IMR-90 (cell line): Measurements from ENCODE around the gene ERC2. TPM values are rescaled to one million over a fixed set of nuclear protein-coding genes. Genes with fewer than 3 reads are reported as not detected.

Experiments used
- ATAC-seq: fragments of 200-7000 bp; cut with Tn5 transposase; 2 replicates; pipeline ENCODE4 v1.9.1; 2020; ENCODE audit warnings: low read depth, mild to moderate bottlenecking, moderate library complexity
- BruUV-seq: library from RNA; stranded (reverse); fragments of 400-500 nt; replicated peaks from 2 replicates; lab custom pipeline; 2021; lab: Mats Ljungman, UMichigan
- CTCF ChIA-PET: fragments of 300-600 bp; formaldehyde crosslinking; extraction: SDS; loops from one replicate; lab custom pipeline; 2021; ENCODE audit warnings: antibody characterized with exemption; lab: Yijun Ruan, JAX
- POLR2A ChIA-PET: fragments of 300-600 bp; sonication (Branson Sonifier 250); formaldehyde crosslinking; loops from one replicate; lab custom pipeline; 2022; ENCODE audit warnings: antibody characterized with exemption; ENCODE audit not compliant: unreplicated experiment; lab: Charles Lee
- DNase-seq: peaks from one replicate; pipeline ENCODE4 v3.0.0; 2013
- H2AFZ ChIP-seq: replicated peaks from 2 replicates; pipeline ENCODE3; 2013; ENCODE audit warnings: low read length, mild to moderate bottlenecking; ENCODE audit not compliant: poor library complexity
- H2AK5ac ChIP-seq: 2 replicates; pipeline ENCODE4 v1.6.1; 2013; ENCODE audit warnings: low read depth, low read length, inconsistent platforms
- H2AK9ac ChIP-seq: replicated peaks from 2 replicates; pipeline ENCODE3; 2013; ENCODE audit warnings: mild to moderate bottlenecking, low read depth, low read length, moderate library complexity; ENCODE audit not compliant: poor library complexity
- H2BK120ac ChIP-seq: 2 replicates; pipeline ENCODE4 v1.6.1; 2013; ENCODE audit warnings: low read depth, low read length, inconsistent platforms
- H2BK15ac ChIP-seq: 3 replicates; pipeline ENCODE4 v1.6.1; 2013; ENCODE audit warnings: low read depth, low read length, inconsistent platforms
- H2BK20ac ChIP-seq: 2 replicates; pipeline ENCODE4 v1.6.1; 2013; ENCODE audit warnings: low read depth, mild to moderate bottlenecking, inconsistent platforms, low read length, moderate library complexity
- H2BK5ac ChIP-seq: 2 replicates; pipeline ENCODE4 v1.6.1; 2013; ENCODE audit warnings: mild to moderate bottlenecking, low read depth, low read length, inconsistent platforms; ENCODE audit not compliant: poor library complexity, severe bottlenecking
- H3K14ac ChIP-seq: replicated peaks from 2 replicates; pipeline ENCODE4 v1.6.1; 2013; ENCODE audit warnings: low read depth, low read length, inconsistent platforms
- H3K18ac ChIP-seq: 2 replicates; pipeline ENCODE4 v1.6.1; 2013; ENCODE audit warnings: low read depth, low read length, control low read depth
- H3K23ac ChIP-seq: 2 replicates; pipeline ENCODE4 v1.6.1; 2013; ENCODE audit warnings: low read depth, low read length, inconsistent platforms
- H3K27ac ChIP-seq: 2 replicates; pipeline ENCODE4 v1.5.1; 2013; ENCODE audit warnings: mild to moderate bottlenecking, control low read depth, low read length; ENCODE audit not compliant: insufficient read depth
- H3K27me3 ChIP-seq: 2 replicates; pipeline ENCODE4 v1.6.1; 2013; ENCODE audit warnings: low read length; ENCODE audit not compliant: control insufficient read depth, insufficient read depth
- H3K36me3 ChIP-seq: 2 replicates; pipeline ENCODE4 v1.6.1; 2013; ENCODE audit warnings: low read length, mixed read lengths; ENCODE audit not compliant: control insufficient read depth, insufficient read depth
- H3K4ac ChIP-seq: 2 replicates; pipeline ENCODE4 v1.6.1; 2013; ENCODE audit warnings: low read depth, low read length, inconsistent platforms
- H3K4me1 ChIP-seq: 2 replicates; pipeline ENCODE4 v1.6.1; 2013; ENCODE audit warnings: low read length, mixed read lengths; ENCODE audit not compliant: control insufficient read depth, insufficient read depth
- H3K4me2 ChIP-seq: 2 replicates; pipeline ENCODE4 v1.6.1; 2013; ENCODE audit warnings: low read depth, mild to moderate bottlenecking, control low read depth, low read length, moderate library complexity
- H3K4me3 ChIP-seq: 2 replicates; pipeline ENCODE4 v1.5.1; 2013; ENCODE audit warnings: low read depth, mild to moderate bottlenecking, control low read depth, low read length, moderate library complexity; ENCODE audit not compliant: insufficient read depth
- H3K56ac ChIP-seq: 2 replicates; pipeline ENCODE4 v1.6.1; 2013; ENCODE audit warnings: low read length, inconsistent platforms; ENCODE audit not compliant: insufficient read depth; ENCODE audit errors: extremely low read depth
- H3K79me1 ChIP-seq, 2 experiments: 2 replicates each; pipeline ENCODE4 v1.6.1; 2013; ENCODE audit warnings: low read length in 2 of 2, inconsistent platforms in 1 of 2, low read depth in 1 of 2
- H3K9ac ChIP-seq: 2 replicates; pipeline ENCODE4 v1.6.1; 2013; ENCODE audit warnings: low read depth, low read length, control low read depth
- H3K9me1 ChIP-seq: 2 replicates; pipeline ENCODE4 v1.6.1; 2013; ENCODE audit warnings: low read length, inconsistent platforms; ENCODE audit not compliant: insufficient read depth
- H3K9me3 ChIP-seq: 2 replicates; pipeline ENCODE4 v1.6.1; 2013; ENCODE audit warnings: low read length; ENCODE audit not compliant: control insufficient read depth, insufficient read depth
- H4K20me1 ChIP-seq: 2 replicates; pipeline ENCODE4 v1.6.1; 2013; ENCODE audit warnings: low read length, inconsistent platforms; ENCODE audit not compliant: insufficient read depth
- H4K5ac ChIP-seq: 2 replicates; pipeline ENCODE4 v1.6.1; 2013; ENCODE audit warnings: mild to moderate bottlenecking, low read depth, low read length, control low read depth
- H4K8ac ChIP-seq, 2 experiments: 2 replicates each; pipeline ENCODE4 v1.6.1; 2013; ENCODE audit warnings: low read depth in 2 of 2, low read length in 2 of 2, control low read depth in 1 of 2, inconsistent platforms in 1 of 2
- H4K91ac ChIP-seq: 2 replicates; pipeline ENCODE4 v1.6.1; 2013; ENCODE audit warnings: low read depth, low read length, inconsistent platforms; ENCODE audit not compliant: insufficient read depth
- CEBPB ChIP-seq: IDR thresholded peaks from 2 replicates; pipeline ENCODE4 v1.6.1; 2012; ENCODE audit warnings: low read depth, low read length, improper control_type of control experiment
- ELK1 ChIP-seq: fragments of 150-350 bp; IDR thresholded peaks from 2 replicates; pipeline ENCODE4 v1.6.1; 2016; ENCODE audit warnings: low read depth, mild to moderate bottlenecking, low read length, moderate library complexity, borderline replicate concordance
- FOS ChIP-seq: fragments of 150-350 bp; IDR thresholded peaks from 2 replicates; pipeline ENCODE4 v1.6.1; 2016; ENCODE audit warnings: low read depth, low read length
- NFE2L2 ChIP-seq: fragments of 150-350 bp; IDR thresholded peaks from 2 replicates; pipeline ENCODE4 v1.6.1; 2016; ENCODE audit warnings: low read depth, mild to moderate bottlenecking, low read length
- POLR2A ChIP-seq: IDR thresholded peaks from 2 replicates; pipeline ENCODE4 v1.6.1; 2012; ENCODE audit warnings: mild to moderate bottlenecking, low read depth, low read length
- RAD21 ChIP-seq: IDR thresholded peaks from 2 replicates; pipeline ENCODE4 v1.6.1; 2012; ENCODE audit warnings: low read length, improper control_type of control experiment
- RFX5 ChIP-seq: IDR thresholded peaks from 2 replicates; pipeline ENCODE4 v1.8.0; 2012; ENCODE audit warnings: low read depth, mild to moderate bottlenecking, low read length, moderate library complexity
- USF2 ChIP-seq: fragments of 150-350 bp; IDR thresholded peaks from 2 replicates; pipeline ENCODE4 v1.6.1; 2017; ENCODE audit warnings: mild to moderate bottlenecking, antibody characterized with exemption, low read length, low read depth
- WGBS, 2 experiments: methylation state at CpG; one replicate each; pipeline versions ENCODE4 v1.1.5 to v1.1.7; 2013; ENCODE audit warnings: missing lambda C conversion rate in 2 of 2; ENCODE audit not compliant: insufficient read length in 1 of 2; ENCODE audit errors: extremely low coverage in 2 of 2; 5-methylcytosine and 5-hydroxymethylcytosine counted together
- dilution Hi-C: fragments of 300-500 bp; cut with HindIII; formaldehyde crosslinking; loops from one replicate; pipeline ENCODE4 v1.14.3; 2018; ENCODE audit warnings: low sequenced_read_pairs; ENCODE audit not compliant: unreplicated experiment
- in situ Hi-C: fragments of 300-500 bp; cut with MboI; formaldehyde crosslinking; loops from 3 replicates; pipeline ENCODE4 v1.14.3; 2019; ENCODE audit warnings: low sequenced_read_pairs, inconsistent platforms, mixed read lengths
- intact Hi-C: fragments of 100-400 bp; cut with micrococcal nuclease; formaldehyde crosslinking; loops from 2 replicates; pipeline ENCODE4 v1.10.0; 2022
- polyA plus RNA-seq, 3 experiments: library from polyadenylated mRNA; depleted of rRNA; stranded (reverse); fragments of >200 nt; gene quantifications; 2 replicates each; pipeline ENCODE4 v1.2.3, GENCODE V29; 2012; ENCODE audit warnings: low replicate concordance in 1 of 3
- total RNA-seq: library from RNA; depleted of rRNA; stranded (reverse); fragments of >200 nt; gene quantifications from 2 replicates; pipeline ENCODE4 v1.2.3, GENCODE V29; 2012

Gene ERC2
- total and polyA plus RNA-seq, 2 of the 4 experiments (the other 2 are of a cell fraction), result 0.17 to 0.18 TPM

- ATAC-seq, result peak; percentile 14
- H2BK120ac ChIP-seq, result peak overlapping the region; percentile 70
- 0 out of 2 replicates have a peak overlapping the region, but pooled peaks have one; percentile 5 for H3K14ac ChIP-seq
- no peak overlapping the region for H3K56ac ChIP-seq
- H2AK5ac ChIP-seq, result peak overlapping the region; percentile 69
- H4K8ac ChIP-seq, result peak overlapping the region in 1 of 2 experiments; percentile 40; a peak in 1 of 4 replicates
- ChIA-PET CTCF (no interaction called here), POLR2A (no interaction called here)
- no peaks in the 10 kb centered on the region for H3K9me3 ChIP-seq
- H3K36me3 ChIP-seq, result no peaks in the 10 kb centered on the region
- DNase-seq, result peak; percentile 43
- H3K4ac ChIP-seq, result peak overlapping the region; percentile 47; the same call in 1 of the 2 replicates
- intact Hi-C loops, result no loop called here
- no peaks in the 10 kb centered on the region for H4K20me1 ChIP-seq
- no peak overlapping the region for H3K4me3 ChIP-seq
- no peak overlapping the region for H4K5ac ChIP-seq
- H2AK9ac ChIP-seq, result no peak overlapping the region
- no peak overlapping the region; the same call in 1 of the 2 replicates for H4K91ac ChIP-seq
- H3K4me1 ChIP-seq, result peaks cover 1% of the 10 kb centered on the region; the same call in 1 of the 2 replicates
- BruUV-seq, result no TSS peak
- no peak overlapping the region for H2AFZ ChIP-seq
- peak overlapping the region; percentile 31 for H2BK5ac ChIP-seq
- H2BK20ac ChIP-seq, result peak overlapping the region; percentile 66; the same call in 1 of the 2 replicates
- WGBS, 2 experiments, result no CpG with 5 or more reads among the region's 4 CpGs
- TF ChIP-seq FOS (no peak), CEBPB (no peak), ELK1 (no peak), POLR2A (no peak), NFE2L2 (no peak), RAD21 (no peak), USF2 (no peak), RFX5 (no peak)
- H3K9me1 ChIP-seq, result no peaks in the 10 kb centered on the region
- dilution Hi-C loops, result no loop called here
- H3K9ac ChIP-seq, result no peak overlapping the region
- H3K18ac ChIP-seq, result no peak overlapping the region
- 0 out of 3 replicates have a peak overlapping the region, but pooled peaks have one; percentile 86 for H2BK15ac ChIP-seq
- no peak overlapping the region for H3K27ac ChIP-seq
- no peaks in the 10 kb centered on the region for H3K27me3 ChIP-seq
- no peak overlapping the region for H3K23ac ChIP-seq
- H3K4me2 ChIP-seq, result no peak overlapping the region
- H3K79me1 ChIP-seq, result no peaks in the 10 kb centered on the region
- in situ Hi-C loops, result no loop called here
These were observed 799.9 kb downstream of the ERC2 start for GRCh38 chr3:55668359-55668758.
